NCI-H460 (cell line): ENCODE measurements around the gene RIPOR1. TPM values are rescaled to one million over a fixed set of nuclear protein-coding genes. Genes with fewer than 3 reads are reported as not detected.

Source experiments
- DNase-seq: peaks from one replicate; pipeline ENCODE4 v3.0.0-alpha.2; 2016; ENCODE audit warnings: low read depth; ENCODE audit errors: extremely low read depth
- total RNA-seq: library from RNA; depleted of rRNA; stranded (reverse); fragments of >200 nt; shearing (Covaris generic); gene quantifications from 2 replicates; pipeline ENCODE4 v1.2.3, GENCODE V29; 2014

The RIPOR1 gene
- total RNA-seq, 1 experiment from 2014 or later: 21.9 TPM

GRCh38 chr16:67537636-67538591 is 9.3 kb downstream of the RIPOR1 start:
- no peak for DNase-seq

GRCh38 chr16:67538666-67539101 is 10.1 kb downstream of the RIPOR1 start:
- DNase-seq: no peak

- no peak for DNase-seq
These were observed 10.6 kb downstream of the RIPOR1 start for GRCh38 chr16:67539271-67539670.

- DNase-seq: no peak
These were observed 11.3 kb downstream of the RIPOR1 start for GRCh38 chr16:67539691-67540635.

- DNase-seq: no peak
These were observed 12.1 kb downstream of the RIPOR1 start for GRCh38 chr16:67540756-67541155.

GRCh38 chr16:67541391-67542263 is 13.0 kb downstream of the RIPOR1 start:
- no peak for DNase-seq

GRCh38 chr16:67542464-67542863 is 13.8 kb downstream of the RIPOR1 start:
- DNase-seq: no peak

- DNase-seq: no peak
These were observed 14.4 kb downstream of the RIPOR1 start for GRCh38 chr16:67543036-67543435.

GRCh38 chr16:67543582-67543981 is 15.0 kb downstream of the RIPOR1 start:
- DNase-seq: no peak

- no peak for DNase-seq
These were observed 15.8 kb downstream of the RIPOR1 start for GRCh38 chr16:67544329-67544841.

- DNase-seq: no peak
These were observed 16.4 kb downstream of the RIPOR1 start for GRCh38 chr16:67544844-67545664.

- DNase-seq: no peak
These were observed 17.0 kb downstream of the RIPOR1 start for GRCh38 chr16:67545665-67546024.

- DNase-seq: no peak
These were observed 17.5 kb downstream of the RIPOR1 start for GRCh38 chr16:67546091-67546501.

- peak; percentile 75 for DNase-seq
These were observed 18.3 kb downstream of the RIPOR1 start for GRCh38 chr16:67546761-67547422.

- DNase-seq: no peak
These were observed 19.0 kb downstream of the RIPOR1 start for GRCh38 chr16:67547423-67548264.

- DNase-seq: no peak
These were observed 19.9 kb downstream of the RIPOR1 start for GRCh38 chr16:67548265-67549126.

GRCh38 chr16:67549240-67549639 is 20.6 kb downstream of the RIPOR1 start:
- DNase-seq: no peak
